GM23248 (cell line): Measurements from ENCODE around the gene ABCC4.

Experiments
- EZH2 ChIP-seq: fragments of 200-600 bp; sonication (generic); IDR thresholded peaks from 2 replicates; pipeline ENCODE4 v1.6.1; 2018; ENCODE audit warnings: antibody characterized with exemption, mild to moderate bottlenecking; ENCODE audit not compliant: insufficient read depth, poor library complexity, severe bottlenecking
- EZH2phosphoT487 ChIP-seq: fragments of 200-600 bp; sonication (generic); IDR thresholded peaks from 2 replicates; pipeline ENCODE4 v1.6.1; 2018; ENCODE audit warnings: antibody characterized with exemption, moderate library complexity, mild to moderate bottlenecking, low read depth; ENCODE audit not compliant: insufficient read depth

- TF ChIP-seq EZH2phosphoT487, result no peak
- no peak for TF ChIP-seq EZH2
These were observed 52.3 kb downstream of the ABCC4 start for GRCh38 chr13:95248953-95249352.
